Trophoblast cell (in vitro differentiated cells and primary cell): ENCODE data around the gene OR51B2.
"Not testable (repeated sequence)": the region's sequence is repeated elsewhere in the genome, so short reads cannot be mapped to it uniquely, and the experiment has no call there.

Source experiments
- DNase-seq, 2 donors: peaks; one replicate each; pipeline ENCODE4 v3.0.0-alpha.2; 2016
- H2AFZ ChIP-seq: 2 replicates; pipeline ENCODE4 v1.6.1; 2013; ENCODE audit warnings: low read length, moderate library complexity, mild to moderate bottlenecking; ENCODE audit not compliant: insufficient read depth, poor library complexity
- H2AK5ac ChIP-seq: 2 replicates; pipeline ENCODE4 v1.6.1; 2013; ENCODE audit warnings: mild to moderate bottlenecking, low read length
- H2BK120ac ChIP-seq: 2 replicates; pipeline ENCODE4 v1.6.1; 2013; ENCODE audit warnings: low read length, mild to moderate bottlenecking, moderate library complexity; ENCODE audit not compliant: insufficient read depth, poor library complexity
- H2BK12ac ChIP-seq: 2 replicates; pipeline ENCODE4 v1.6.1; 2013; ENCODE audit warnings: mild to moderate bottlenecking, low read length, moderate library complexity
- H2BK5ac ChIP-seq: 2 replicates; pipeline ENCODE4 v1.6.1; 2013; ENCODE audit warnings: low read length, low read depth, moderate library complexity, mild to moderate bottlenecking; ENCODE audit not compliant: poor library complexity
- H3K14ac ChIP-seq: 2 replicates; pipeline ENCODE4 v1.6.1; 2013; ENCODE audit warnings: mild to moderate bottlenecking, low read length
- H3K18ac ChIP-seq: 2 replicates; pipeline ENCODE4 v1.6.1; 2013; ENCODE audit warnings: mild to moderate bottlenecking, low read length
- H3K23ac ChIP-seq: 2 replicates; pipeline ENCODE4 v1.6.1; 2013; ENCODE audit warnings: low read length
- H3K27ac ChIP-seq: 2 replicates; pipeline ENCODE4 v1.5.1; 2013; ENCODE audit warnings: low read depth, mild to moderate bottlenecking, inconsistent platforms, low read length, moderate library complexity
- H3K27me3 ChIP-seq: 2 replicates; pipeline ENCODE4 v1.6.1; 2013; ENCODE audit warnings: inconsistent platforms, mild to moderate bottlenecking, low read length, moderate library complexity; ENCODE audit not compliant: insufficient read depth
- H3K36me3 ChIP-seq, 2 experiments: 1 replicate in 1 of 2; 2 replicates in 1 of 2; pipeline ENCODE4 v1.6.1; 2013; ENCODE audit warnings: low read length in 2 of 2, mild to moderate bottlenecking in 2 of 2, moderate library complexity in 1 of 2; ENCODE audit not compliant: insufficient read depth in 2 of 2, control insufficient read depth in 1 of 2
- H3K4ac ChIP-seq: 2 replicates; pipeline ENCODE4 v1.6.1; 2013; ENCODE audit warnings: low read depth, mild to moderate bottlenecking, low read length, moderate library complexity
- H3K4me1 ChIP-seq, 2 experiments: 1 replicate in 1 of 2; 2 replicates in 1 of 2; pipeline ENCODE4 v1.6.1; 2013; ENCODE audit warnings: low read length in 2 of 2, mild to moderate bottlenecking in 2 of 2, moderate library complexity in 1 of 2; ENCODE audit not compliant: insufficient read depth in 2 of 2, control insufficient read depth in 1 of 2
- H3K4me2 ChIP-seq: 2 replicates; pipeline ENCODE4 v1.6.1; 2013; ENCODE audit warnings: inconsistent platforms, mild to moderate bottlenecking, low read length, moderate library complexity
- H3K4me3 ChIP-seq: 2 replicates; pipeline ENCODE4 v1.5.1; 2013; ENCODE audit warnings: mild to moderate bottlenecking, low read depth, low read length, inconsistent platforms
- H3K79me1 ChIP-seq: one replicate; pipeline ENCODE4 v1.6.1; 2013; ENCODE audit warnings: low read length
- H3K79me2 ChIP-seq: 2 replicates; pipeline ENCODE4 v1.6.1; 2013; ENCODE audit warnings: low read length, mild to moderate bottlenecking; ENCODE audit not compliant: control insufficient read depth, insufficient read depth, poor library complexity
- H3K9ac ChIP-seq: 2 replicates; pipeline ENCODE4 v1.6.1; 2013; ENCODE audit warnings: mild to moderate bottlenecking, low read length
- H3K9me3 ChIP-seq: 2 replicates; pipeline ENCODE4 v1.6.1; 2013; ENCODE audit warnings: low read depth, mild to moderate bottlenecking, control low read depth, inconsistent platforms, low read length; ENCODE audit not compliant: insufficient read depth
- H4K12ac ChIP-seq: 2 replicates; pipeline ENCODE4 v1.6.1; 2013; ENCODE audit warnings: low read depth, mild to moderate bottlenecking, low read length, moderate library complexity
- H4K8ac ChIP-seq: 2 replicates; pipeline ENCODE4 v1.6.1; 2013; ENCODE audit warnings: low read depth, mild to moderate bottlenecking, low read length, moderate library complexity
- H4K91ac ChIP-seq: one replicate; pipeline ENCODE4 v1.6.1; 2013; ENCODE audit warnings: low read depth, mild to moderate bottlenecking, low read length, moderate library complexity
- WGBS: extraction: QIAGEN DNeasy Blood & Tissue Kit; methylation state at CpG from one replicate; pipeline ENCODE4 v1.1.7; 2013; ENCODE audit warnings: missing lambda C conversion rate; ENCODE audit not compliant: insufficient read length, insufficient coverage; ENCODE audit errors: extremely low coverage; 5-methylcytosine and 5-hydroxymethylcytosine counted together

The OR51B2 gene

GRCh38 chr11:5313326-5314023 lies 10.6 kb downstream of the OR51B2 start:
- no CpG with 5 or more reads among the region's 3 CpGs for WGBS
- H3K4me1 ChIP-seq: not testable (repeated sequence)

GRCh38 chr11:5310423-5310822 lies 13.7 kb downstream of the OR51B2 start:
- Histone ChIP-seq H3K18ac (no peak overlapping the region), H2AFZ (no peak overlapping the region), H3K4me1 (no peaks in the 10 kb centered on the region), H2BK5ac (no peak overlapping the region), H2BK12ac (no peak overlapping the region), H4K91ac (no peak overlapping the region), H3K79me2 (no peaks in the 10 kb centered on the region), H2BK120ac (no peak overlapping the region), H2AK5ac (no peak overlapping the region), H3K23ac (no peak overlapping the region), H3K79me1 (no peaks in the 10 kb centered on the region), H4K8ac (no peak overlapping the region), H3K4me2 (no peak overlapping the region), H3K4ac (no peak overlapping the region), H3K36me3 (no peaks in the 10 kb centered on the region), H3K27ac (no peak overlapping the region), H3K9ac (no peak overlapping the region), H3K14ac (no peak overlapping the region), H3K9me3 (no peaks in the 10 kb centered on the region), H3K4me3 (no peak overlapping the region), H4K12ac (no peak overlapping the region), H3K27me3 (no peaks in the 10 kb centered on the region)
- no peak for DNase-seq
- WGBS: no CpG with 5 or more reads among the region's 1 CpG

More at GRCh38 chr11:5313326-5314023, 10.6 kb downstream of the OR51B2 start:
- H3K4me3 ChIP-seq, H2BK120ac ChIP-seq, H3K9ac ChIP-seq, H3K9me3 ChIP-seq, H3K79me2 ChIP-seq, H3K27me3 ChIP-seq, H4K12ac ChIP-seq, H4K8ac ChIP-seq, H3K79me1 ChIP-seq, H3K23ac ChIP-seq, H2AFZ ChIP-seq, H4K91ac ChIP-seq, H3K27ac ChIP-seq, H2BK12ac ChIP-seq, H2AK5ac ChIP-seq, H3K36me3 ChIP-seq, DNase-seq, H2BK5ac ChIP-seq, H3K14ac ChIP-seq, H3K4ac ChIP-seq, H3K4me2 ChIP-seq, H3K18ac ChIP-seq: not testable (repeated sequence)

- Histone ChIP-seq H2BK5ac (no peak overlapping the region), H2AK5ac (no peak overlapping the region), H2BK12ac (no peak overlapping the region), H3K27me3 (no peaks in the 10 kb centered on the region), H3K4me1 (no peaks in the 10 kb centered on the region), H3K9me3 (no peaks in the 10 kb centered on the region), H3K4ac (no peak overlapping the region), H3K9ac (no peak overlapping the region), H4K8ac (no peak overlapping the region), H3K79me2 (no peaks in the 10 kb centered on the region), H3K14ac (no peak overlapping the region), H3K27ac (no peak overlapping the region), H4K12ac (no peak overlapping the region), H3K18ac (no peak overlapping the region), H2BK120ac (no peak overlapping the region), H3K36me3 (no peaks in the 10 kb centered on the region), H3K23ac (no peak overlapping the region), H2AFZ (no peak overlapping the region), H3K79me1 (no peaks in the 10 kb centered on the region), H3K4me3 (no peak overlapping the region), H3K4me2 (no peak overlapping the region), H4K91ac (no peak overlapping the region)
- no CpG with 5 or more reads among the region's 2 CpGs for WGBS
- no peak for DNase-seq
Measured at GRCh38 chr11:5307256-5308019, 16.7 kb downstream of the OR51B2 start.

GRCh38 chr11:5304046-5304445 lies 20.1 kb downstream of the OR51B2 start:
- H3K4me1 ChIP-seq: no peaks in the 10 kb centered on the region
- H3K27ac ChIP-seq: no peak overlapping the region
- no CpG with 5 or more reads among the region's 1 CpG for WGBS
- H3K9me3 ChIP-seq: peaks cover 2% of the 10 kb centered on the region
- H4K8ac ChIP-seq: no peak overlapping the region
- no peak for DNase-seq
- no peaks in the 10 kb centered on the region for H3K79me1 ChIP-seq
- H3K27me3 ChIP-seq: no peaks in the 10 kb centered on the region
- no peak overlapping the region for H3K4ac ChIP-seq
- no peak overlapping the region for H2AFZ ChIP-seq
- no peak overlapping the region for H2BK120ac ChIP-seq
- H3K23ac ChIP-seq: no peak overlapping the region
- no peak overlapping the region for H3K4me3 ChIP-seq
- no peak overlapping the region for H2AK5ac ChIP-seq
- no peak overlapping the region for H2BK5ac ChIP-seq
- H4K91ac ChIP-seq: no peak overlapping the region
- H3K9ac ChIP-seq: no peak overlapping the region
- H4K12ac ChIP-seq: no peak overlapping the region
- H3K18ac ChIP-seq: no peak overlapping the region
- H3K14ac ChIP-seq: no peak overlapping the region
- no peaks in the 10 kb centered on the region for H3K79me2 ChIP-seq
- H3K36me3 ChIP-seq: no peaks in the 10 kb centered on the region
- no peak overlapping the region for H2BK12ac ChIP-seq
- no peak overlapping the region for H3K4me2 ChIP-seq
